IPS-NIHi7 (cell line): Measurements from ENCODE around the gene SOX9.

Source experiments
- DNase-seq: peaks from one replicate; pipeline ENCODE4 v3.0.0; 2012; ENCODE audit warnings: mixed read lengths; ENCODE audit errors: extremely low spot score

SOX9 gene

DNA sequence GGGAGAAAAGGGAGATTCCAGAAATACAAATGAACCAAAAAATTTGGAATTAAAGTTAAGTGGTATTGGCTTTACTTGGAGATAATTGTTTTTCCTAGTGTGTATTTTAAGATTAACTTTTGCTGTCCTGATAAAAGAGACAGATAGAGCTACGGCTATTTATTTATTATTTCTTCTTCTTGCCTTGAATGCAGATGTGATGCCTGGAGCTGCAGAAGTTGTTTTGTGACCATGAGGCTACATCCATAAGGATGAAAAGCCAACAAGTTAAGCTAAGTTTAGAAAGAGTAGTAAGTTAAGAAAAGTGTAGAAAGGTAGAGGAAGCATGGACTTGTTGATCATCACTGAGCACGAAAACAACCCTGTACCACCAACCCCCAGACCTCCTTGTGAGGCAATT is 41.7 kb downstream of the SOX9 start:
- DNase-seq = no peak

DNA sequence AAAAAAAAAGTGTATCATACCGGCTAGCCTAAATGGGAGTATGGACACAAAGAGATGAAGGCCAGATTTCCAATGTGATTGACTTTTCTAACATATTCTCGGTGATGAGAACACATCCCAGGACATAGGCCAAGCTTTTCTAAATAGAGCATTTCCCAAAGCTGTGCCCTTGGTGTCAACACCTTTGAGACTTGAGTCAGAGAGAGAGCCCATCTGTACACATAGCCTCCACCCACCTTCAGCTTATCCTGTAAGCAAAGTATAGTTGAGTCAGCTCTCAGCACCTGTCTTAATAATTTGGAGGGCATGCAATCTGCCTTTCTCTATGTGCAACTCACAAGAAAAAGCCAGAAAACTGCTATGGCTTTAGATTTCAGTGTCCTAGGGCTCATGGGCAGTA is 42.7 kb downstream of the SOX9 start:
- DNase-seq = no peak

DNA sequence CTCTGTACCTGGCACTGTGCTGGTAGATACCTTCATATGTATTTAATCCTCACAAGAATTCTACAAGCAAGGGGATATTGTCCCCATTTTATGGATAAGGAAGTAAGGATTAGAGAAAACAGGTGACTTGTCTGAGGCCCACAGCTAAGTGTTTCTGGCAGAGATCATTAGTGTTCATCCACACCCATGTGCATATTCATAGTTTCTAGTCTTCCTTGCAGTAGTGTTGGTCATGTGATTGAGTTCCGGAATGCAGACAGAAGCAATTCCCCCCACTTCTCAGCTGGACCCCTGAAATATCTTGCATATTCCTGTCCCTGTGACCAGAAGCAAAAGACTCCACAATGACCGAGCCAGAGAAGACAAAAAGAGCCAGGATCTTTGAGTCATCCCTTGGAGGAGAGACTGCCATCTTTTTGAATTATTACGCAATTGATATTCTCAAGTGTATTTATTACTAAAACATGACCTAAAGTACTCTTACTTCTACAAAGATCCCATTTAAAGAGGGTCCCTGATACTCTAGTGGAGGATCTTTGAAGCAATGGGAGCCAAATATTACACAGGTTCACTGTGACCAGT is 43.4 kb downstream of the SOX9 start:
- no peak for DNase-seq

DNA sequence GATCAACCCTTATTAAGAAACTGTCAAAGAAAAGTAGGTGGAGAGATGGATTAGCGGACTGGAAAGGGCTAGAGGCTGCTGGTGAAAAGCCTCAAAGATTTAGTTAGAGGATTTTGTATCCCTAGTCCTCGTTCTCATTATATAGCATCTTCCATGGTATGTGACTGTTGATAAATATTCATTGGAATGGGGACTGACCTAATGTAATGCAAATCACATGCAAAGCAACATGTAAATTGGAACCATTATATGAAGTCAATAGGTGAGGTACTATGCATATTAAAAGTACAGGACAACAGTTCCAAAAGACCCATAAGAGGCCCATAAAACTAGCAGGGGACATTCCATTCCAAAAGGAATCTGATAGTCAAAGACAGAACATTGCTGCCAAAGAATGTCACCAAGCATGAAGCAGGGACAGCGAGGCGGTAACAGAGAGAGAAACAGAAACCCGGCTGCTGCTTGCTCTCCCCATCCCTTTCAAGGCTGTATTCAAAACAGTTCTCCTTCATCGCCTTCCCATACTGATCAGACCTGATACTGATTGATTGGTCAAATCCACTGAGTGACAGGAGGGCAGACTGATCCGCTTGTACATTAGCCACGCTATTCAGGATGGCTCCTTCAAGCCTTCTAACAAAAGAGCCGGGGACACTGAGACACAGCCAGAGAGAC is 44.5 kb downstream of the SOX9 start:
- no peak for DNase-seq

DNA sequence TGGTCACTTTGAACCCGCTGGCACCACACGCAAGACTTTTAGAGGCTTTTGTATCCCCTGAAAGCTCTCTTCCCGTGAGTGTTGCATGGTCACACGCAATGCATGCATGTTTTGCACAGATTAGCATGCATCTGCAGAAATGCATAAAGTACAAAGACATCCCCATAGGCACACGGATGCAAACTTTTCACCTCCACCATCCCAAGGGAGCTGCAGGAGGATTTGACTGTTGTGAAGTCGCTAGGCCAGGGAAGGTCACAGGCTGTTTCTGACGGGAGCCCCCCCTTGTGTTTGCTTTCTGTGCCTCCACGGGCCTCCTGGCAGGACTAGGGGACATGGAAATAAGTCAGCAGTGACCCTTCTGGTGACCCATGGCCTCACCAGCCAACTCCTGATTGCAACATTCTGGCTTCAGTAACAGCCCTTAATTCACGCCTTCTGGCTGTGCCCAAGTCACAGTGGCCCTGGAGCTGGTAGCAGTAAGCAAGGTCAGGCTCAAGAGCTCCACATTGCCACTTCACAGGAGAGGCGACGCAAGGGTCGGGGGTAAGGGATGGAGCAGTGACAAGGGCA is 45.1 kb downstream of the SOX9 start:
- DNase-seq = no peak

DNA sequence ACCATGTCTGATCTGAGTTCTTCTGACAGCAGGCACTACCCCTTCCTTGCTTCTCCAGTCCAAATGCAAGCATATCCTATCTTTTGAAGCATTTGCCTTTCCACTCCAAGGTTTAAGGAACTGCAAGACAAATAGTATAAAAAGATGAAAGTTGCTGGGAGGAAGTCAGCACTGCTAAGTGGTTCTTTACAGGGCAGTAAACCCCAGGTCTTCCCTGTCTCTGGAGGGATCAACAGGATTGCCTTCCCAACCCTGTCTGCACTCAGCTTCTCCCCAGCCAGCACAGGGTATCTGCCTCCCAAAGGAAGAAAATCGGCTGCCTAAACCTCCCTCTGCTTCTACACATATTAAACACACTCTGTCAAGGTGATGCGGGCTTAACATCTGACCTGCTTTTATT is 46.8 kb downstream of the SOX9 start:
- DNase-seq = no peak

DNA sequence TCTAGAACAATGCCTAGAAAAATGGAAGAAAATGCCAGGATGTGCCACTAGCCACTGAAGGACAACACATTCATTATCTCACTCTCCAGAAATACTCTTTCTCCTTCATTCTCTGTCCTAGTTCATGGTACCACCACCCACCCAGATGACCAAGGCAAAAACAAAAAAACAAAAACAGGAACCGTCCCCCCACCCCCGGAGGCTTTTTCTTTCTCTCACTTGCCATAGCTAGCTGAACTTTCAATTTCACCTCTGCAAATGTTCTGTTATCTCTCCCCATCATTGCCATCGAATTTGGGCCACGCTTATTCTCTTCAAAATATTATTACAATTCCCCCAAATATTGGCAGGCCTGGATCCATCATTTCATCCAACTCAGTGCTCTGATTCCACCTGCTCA is 49.0 kb downstream of the SOX9 start:
- no peak for DNase-seq

DNA sequence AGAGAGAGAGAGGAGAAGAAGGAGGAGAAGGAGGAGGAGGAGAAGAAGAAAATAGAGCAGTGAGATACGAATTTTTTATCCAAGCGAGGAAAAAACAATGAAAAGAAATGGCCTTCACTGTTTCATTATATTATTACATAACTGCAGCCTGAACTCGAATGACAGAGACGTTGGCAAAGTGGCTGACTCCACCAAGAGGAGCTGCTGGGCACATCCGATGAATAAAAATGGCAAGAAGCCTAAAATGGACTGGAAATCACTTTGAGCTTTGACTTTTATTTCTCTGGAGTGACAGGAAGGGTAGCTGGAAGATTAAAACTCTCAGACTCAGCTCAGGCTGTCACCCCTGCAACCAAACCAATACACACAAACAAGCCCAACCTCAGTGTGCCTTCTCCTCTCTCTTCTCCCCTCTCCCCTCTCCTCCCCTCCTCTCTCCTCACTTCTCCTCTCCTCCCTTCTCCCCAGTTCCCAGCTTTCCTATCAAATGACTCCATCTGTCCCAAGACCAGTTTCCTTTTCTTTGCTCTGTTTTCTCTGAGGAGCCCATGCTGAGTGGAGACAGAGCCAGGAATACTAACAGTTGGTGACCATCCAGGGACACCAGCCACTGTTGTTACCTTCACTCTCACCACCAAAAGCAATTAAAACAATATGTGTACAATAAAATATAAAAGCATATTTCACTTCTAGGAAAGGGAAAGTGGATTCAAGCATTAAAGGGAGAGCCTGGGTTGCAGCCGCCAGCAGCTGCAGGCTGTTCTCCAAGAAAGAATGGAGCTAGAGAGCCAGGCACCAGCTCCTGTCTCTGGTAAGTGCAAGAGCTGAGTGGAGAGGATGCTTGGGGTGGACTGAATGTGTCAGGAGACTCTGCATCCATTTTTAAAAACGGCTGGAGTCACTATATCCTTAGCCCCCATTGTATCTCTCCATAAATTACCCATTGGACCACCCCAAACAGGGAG is 51.2 kb downstream of the SOX9 start:
- no peak for DNase-seq

DNA sequence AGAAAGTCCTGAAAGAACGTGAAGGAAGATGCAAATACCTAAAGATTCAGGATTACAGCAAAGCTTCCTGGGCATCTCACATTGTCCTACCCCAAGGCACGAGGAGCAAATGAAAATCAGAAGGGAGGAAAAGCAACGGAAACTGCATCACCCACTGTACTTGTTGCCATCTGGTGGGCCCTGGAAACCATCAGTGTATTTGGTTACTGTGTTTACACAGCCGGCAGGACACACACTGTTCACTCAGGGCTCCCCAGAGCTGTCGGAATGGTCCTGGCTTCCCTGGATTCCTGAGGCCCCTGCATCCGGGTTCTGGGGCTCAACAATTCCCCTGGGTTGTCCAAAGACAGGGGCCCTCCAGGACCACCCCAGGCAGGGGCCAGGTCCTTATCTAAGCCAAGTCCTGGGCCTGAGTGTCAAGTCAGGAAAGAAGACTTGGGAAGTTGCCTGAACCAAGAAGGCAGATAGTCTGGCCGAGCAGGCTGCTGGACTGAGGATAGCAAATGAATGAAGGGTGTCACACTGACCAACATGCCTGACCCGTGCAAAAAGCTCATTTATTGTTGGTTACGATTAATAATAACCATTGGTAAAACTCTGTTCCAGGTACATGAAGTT is 52.8 kb downstream of the SOX9 start:
- no peak for DNase-seq

DNA sequence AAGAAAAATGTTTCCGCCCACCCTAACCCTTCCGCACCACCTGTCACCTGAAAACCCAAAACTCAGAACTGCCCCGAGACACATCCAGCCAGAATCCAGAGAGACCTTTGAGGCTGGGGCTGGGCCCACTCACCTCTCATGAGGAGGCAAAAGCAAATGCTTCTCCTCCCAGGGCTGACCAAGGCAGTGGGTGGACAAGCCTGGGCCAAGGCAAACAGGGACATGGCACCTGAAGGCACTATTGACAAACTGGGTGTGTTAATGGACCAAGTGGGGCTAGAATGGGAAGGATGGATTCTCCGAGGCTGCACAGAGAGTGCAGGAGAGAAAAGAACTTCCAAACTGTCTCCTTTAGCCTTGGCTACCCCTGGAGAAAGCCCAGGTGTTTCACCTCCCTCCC is 54.4 kb downstream of the SOX9 start:
- DNase-seq = no peak
